NCI-H345 (cell line): ENCODE measurements around the gene GRAMD1B.
"Not testable (repeated sequence)": the region's sequence is repeated elsewhere in the genome, so short reads cannot be mapped to it uniquely, and the experiment has no call there.

Experiments used
- DNase-seq: peaks from one replicate; lab custom pipeline; 2025; lab: John Stamatoyannopoulos, UW

Gene GRAMD1B

GRCh38 chr11:123443851-123444623 is 14.0 kb downstream of the GRAMD1B start:
- no peak for DNase-seq

DNA sequence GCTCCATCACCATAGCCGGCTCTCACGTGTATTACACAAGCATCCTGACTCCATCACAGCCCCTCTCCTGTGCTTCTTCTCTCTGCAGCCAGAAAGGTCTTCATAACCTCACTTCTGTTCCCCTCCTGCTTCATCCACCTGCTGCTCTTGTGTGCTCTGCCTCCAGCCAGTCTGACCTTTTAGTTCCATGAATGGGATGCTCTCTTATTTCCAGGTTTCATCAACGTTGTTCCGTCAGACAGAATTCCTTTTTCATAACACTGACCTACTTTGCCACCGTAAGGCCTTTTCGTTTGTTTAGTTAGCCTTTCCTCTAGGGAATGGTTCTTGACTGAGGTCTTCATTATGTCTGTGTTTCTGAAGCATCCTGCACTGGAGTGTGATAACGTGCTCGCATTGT is 18.8 kb downstream of the GRAMD1B start:
- no peak for DNase-seq

DNA sequence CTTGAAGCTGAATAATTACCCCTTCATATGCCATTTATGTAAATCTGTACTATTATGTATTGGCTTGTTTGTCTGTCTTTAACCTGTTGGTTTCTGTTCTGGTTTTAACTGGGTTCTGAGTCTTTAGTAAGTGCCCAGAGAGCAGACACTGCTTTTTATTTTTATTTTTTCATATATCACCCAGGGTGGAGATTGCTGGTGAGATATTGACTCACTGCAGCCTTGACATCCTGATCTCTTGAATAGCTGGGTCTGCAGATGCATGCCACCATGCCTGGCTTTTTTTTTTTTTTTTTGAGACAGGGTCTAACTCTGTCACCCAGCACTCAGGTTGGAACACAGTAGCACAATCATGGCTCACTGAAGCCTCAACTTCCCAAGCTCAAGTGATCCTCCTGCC is 19.4 kb downstream of the GRAMD1B start:
- no peak for DNase-seq

- DNase-seq, result no peak
These were observed 20.6 kb downstream of the GRAMD1B start for GRCh38 chr11:123450623-123451022.

DNA sequence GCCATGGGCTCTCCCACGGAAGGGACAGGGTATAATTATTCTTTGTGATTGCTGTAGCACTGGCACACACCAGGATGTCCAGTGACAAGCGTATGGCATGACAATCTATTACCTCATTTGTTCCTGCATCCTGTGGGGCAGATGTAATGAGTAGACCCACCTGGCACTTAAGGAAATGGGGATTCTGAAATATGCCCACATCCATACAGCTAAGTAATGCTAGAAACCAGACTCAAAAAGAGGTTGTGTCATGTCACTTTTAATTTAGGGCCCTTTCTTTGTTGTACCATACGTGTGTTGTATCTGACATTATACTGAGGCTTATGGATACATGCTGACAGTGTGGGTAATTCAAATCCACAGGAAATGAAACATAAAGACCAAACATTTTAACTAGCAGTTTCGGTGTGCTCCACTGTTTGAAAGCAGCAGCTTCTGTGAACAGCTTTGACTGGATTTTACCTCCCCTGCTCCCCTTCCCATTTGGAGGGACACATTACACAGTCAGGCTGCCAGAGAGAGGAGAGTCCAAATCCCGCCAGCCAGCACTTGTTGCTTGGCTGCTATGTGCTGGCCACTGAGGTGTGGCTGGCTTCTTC is 21.2 kb downstream of the GRAMD1B start:
- no peak for DNase-seq

- no peak for DNase-seq
These were observed 22.7 kb downstream of the GRAMD1B start for GRCh38 chr11:123452794-123453193.

- DNase-seq, result no peak
These were observed 24.1 kb downstream of the GRAMD1B start for GRCh38 chr11:123454060-123454651.

DNA sequence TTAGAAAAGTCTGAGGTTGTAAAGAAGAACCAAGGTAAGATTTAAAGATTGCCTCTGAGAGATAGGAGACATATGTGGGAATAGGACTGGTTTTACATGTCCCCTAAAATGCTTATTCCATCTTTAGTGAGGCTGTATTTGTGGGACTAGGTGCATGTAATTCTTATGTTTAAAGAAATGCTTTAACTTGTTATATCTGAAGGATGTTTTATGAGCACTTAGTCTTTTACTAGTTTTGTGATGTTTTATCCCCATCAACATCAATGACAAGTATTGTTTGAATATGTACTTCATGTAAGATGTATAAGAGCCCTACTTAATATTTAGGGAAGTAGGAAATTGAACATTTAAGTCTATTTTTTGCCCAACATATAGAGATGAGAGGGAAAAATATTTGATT is 24.7 kb downstream of the GRAMD1B start:
- no peak for DNase-seq

GRCh38 chr11:123456448-123456847 is 26.4 kb downstream of the GRAMD1B start:
- not testable (repeated sequence) for DNase-seq

DNA sequence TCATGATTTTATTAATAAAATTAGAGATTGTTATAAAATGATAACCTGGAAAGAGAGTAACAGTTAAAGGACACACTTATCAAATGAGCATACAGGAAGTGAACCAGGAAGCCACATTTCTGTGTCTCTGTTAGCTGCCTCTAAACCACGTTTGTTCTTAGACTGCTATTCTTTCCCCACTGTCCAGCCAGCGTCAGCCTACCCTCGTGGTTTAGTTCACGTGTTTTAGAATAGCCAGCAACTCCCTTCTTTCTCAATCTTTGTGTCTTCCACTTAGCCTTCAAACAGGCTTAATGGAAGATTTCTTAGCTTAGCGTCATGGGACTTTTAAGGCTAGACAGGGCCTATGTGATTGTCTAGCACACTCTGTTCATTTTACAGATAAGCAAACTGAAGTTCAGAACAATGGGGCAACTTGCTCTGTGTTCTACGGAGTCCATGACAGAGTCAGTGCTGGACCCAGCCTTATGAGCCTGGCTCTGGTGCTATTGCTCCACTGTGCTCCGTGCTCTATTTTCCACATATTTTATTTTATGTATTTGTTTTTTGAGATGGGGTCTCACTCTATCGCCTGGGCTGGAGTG is 27.2 kb downstream of the GRAMD1B start:
- no peak for DNase-seq

GRCh38 chr11:123458501-123458900 is 28.4 kb downstream of the GRAMD1B start:
- no peak for DNase-seq

- no peak for DNase-seq
These were observed 30.1 kb downstream of the GRAMD1B start for GRCh38 chr11:123460012-123460700.

DNA sequence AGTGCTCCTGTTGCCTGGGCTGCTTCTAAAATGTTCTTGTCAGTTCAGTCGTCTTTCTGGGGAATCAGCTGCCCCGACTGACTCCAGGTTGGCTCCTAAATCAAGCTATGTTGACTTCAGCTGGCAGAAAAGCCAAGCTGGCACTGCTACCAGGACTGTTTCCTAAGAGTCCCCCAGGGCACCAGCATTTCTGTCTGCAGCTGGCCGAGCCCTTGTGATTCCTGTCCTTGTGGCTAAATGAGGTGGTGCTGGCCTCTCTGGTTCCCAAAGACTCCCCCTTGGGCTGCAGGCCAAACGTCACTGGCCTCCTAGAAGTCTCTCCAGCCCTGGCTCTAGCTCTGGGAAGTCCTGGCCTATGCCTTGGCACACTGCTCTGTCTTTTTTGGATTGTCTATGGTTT is 31.1 kb downstream of the GRAMD1B start:
- DNase-seq, result no peak

GRCh38 chr11:123465667-123466066 is 35.6 kb downstream of the GRAMD1B start:
- DNase-seq, result not testable (repeated sequence)

DNA sequence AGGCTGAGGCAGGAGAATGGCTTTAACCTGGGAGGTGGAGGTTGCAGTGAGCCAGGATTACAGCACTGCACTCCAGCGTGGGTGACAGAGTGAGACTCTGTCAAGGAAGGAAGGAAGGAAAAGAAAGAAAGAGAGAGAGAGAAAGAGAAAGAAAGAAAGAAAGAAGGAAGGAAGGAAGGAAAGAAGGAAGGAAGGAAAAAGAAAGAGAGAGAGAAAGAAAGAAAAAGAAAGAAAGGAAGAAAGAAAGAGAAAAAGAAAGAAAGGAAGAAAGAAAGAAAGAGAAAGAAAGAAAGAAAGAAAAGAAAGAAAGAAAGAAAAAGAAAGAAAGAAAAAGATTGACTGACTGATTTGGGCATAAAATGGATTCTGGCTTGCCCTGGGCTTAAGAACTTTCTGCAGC is 36.1 kb downstream of the GRAMD1B start:
- not testable (repeated sequence) for DNase-seq

GRCh38 chr11:123469089-123469488 is 39.0 kb downstream of the GRAMD1B start:
- no peak for DNase-seq

GRCh38 chr11:123469586-123469985 is 39.5 kb downstream of the GRAMD1B start:
- DNase-seq, result no peak

DNA sequence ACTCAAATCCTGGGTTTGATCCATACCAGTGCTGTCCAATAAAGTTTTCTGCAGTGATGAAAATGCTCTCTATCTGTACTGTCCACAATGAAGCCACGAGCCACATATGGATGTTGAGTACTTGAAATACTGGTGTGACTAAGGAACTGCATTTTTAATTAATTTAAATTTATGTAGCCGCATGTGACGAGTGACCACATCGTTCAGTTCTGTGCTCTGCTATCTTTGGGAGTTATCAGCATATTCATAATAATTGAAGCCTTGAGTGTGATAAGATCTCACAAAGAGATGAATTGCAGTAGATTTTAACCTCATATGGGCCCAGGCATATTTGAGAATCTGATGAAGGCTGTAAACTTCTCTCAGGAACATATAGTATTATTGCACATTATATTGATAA is 40.8 kb downstream of the GRAMD1B start:
- no peak for DNase-seq

DNA sequence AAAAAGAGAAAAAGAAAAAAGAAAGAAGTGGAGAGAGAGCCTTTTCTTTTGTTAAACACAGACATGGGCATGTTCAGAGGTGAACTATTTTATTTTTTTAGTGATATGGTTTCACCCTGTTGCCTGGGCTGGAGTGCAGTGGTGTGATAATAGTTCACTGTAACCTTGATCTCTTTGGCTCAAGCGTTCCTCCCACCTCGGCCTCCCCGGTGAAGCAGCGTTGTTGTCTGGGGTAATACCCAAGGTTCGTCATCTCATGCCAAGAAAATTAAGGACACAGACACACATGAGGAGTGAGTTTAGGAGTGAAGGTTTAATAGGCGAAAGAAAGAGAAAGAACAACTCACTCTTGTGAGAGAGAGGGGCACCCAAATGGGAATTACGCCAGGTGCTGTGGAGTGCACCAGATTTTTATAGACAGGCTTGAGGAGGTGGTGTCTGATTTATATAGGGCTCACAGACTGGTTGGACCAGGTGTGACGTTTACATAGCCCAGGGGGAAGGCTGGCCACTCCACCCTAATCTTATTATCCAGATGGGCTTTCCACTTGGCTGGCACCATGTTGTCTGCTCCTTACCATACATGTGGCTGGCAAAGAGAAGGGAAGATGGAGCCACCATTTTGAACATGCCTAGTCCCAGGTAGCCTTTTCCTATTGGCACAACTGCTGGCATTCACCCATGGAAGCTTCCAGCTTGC is 42.3 kb downstream of the GRAMD1B start:
- peak; percentile 16 for DNase-seq

DNA sequence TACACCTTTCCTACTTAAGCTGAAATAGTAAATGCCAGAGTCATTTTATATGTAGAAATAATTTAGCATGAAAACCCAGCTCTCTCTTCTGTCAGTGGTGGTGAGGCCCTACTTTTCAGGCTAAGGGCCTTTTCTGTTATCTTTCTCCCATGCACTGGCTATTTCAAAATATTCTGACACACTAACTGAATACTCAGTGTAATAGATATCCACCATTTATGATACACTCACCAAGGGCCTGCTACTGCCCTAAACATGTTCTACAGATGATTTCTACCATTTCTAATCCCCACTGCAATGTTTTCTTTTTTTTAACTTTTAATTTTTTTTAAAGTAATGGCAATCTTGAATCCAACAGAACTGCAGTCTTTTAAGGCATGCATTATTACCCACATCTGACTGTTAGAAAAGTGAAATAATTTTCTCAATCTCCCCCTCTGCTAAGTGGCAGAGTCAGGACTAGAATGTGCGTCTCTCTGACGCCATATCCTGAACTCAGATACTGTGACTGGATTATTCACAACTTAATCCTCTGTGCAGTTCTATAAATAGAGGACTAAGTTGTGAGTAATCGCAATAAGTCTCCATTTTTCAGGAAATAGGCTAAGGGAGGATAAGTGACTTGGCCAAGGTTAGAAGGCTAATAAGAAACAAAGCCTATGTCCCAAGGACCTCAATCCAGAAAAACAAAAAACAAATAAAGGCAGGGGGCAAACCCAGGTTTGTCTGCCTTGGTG is 44.0 kb downstream of the GRAMD1B start:
- no peak for DNase-seq

- no peak for DNase-seq
These were observed 44.9 kb downstream of the GRAMD1B start for GRCh38 chr11:123474994-123475393.
